EL (cell line): Measurements from ENCODE around the gene ADAMTS13.

Experiments used
- DNase-seq: peaks from one replicate; pipeline ENCODE4 v3.0.0-alpha.2; 2016

Gene ADAMTS13

GRCh38 chr9:133492061-133493021, 70.2 kb downstream of the ADAMTS13 start:
- no peak for DNase-seq

GRCh38 chr9:133493428-133493827, 71.3 kb downstream of the ADAMTS13 start:
- DNase-seq = no peak

GRCh38 chr9:133493845-133494540, 71.8 kb downstream of the ADAMTS13 start:
- no peak for DNase-seq

GRCh38 chr9:133494636-133495326, 72.6 kb downstream of the ADAMTS13 start:
- no peak for DNase-seq

GRCh38 chr9:133495327-133496293, 73.4 kb downstream of the ADAMTS13 start:
- no peak for DNase-seq

GRCh38 chr9:133496861-133497842, 75.0 kb downstream of the ADAMTS13 start:
- DNase-seq = no peak

GRCh38 chr9:133499132-133499891, 77.1 kb downstream of the ADAMTS13 start:
- DNase-seq = no peak

GRCh38 chr9:133499892-133500270, 77.7 kb downstream of the ADAMTS13 start:
- no peak for DNase-seq

- no peak for DNase-seq
Measured at GRCh38 chr9:133502112-133502511, 79.9 kb downstream of the ADAMTS13 start.

GRCh38 chr9:133505186-133505830, 83.1 kb downstream of the ADAMTS13 start:
- DNase-seq = peak; percentile 18

GRCh38 chr9:133505901-133506652, 83.9 kb downstream of the ADAMTS13 start:
- DNase-seq = peak; percentile 25

GRCh38 chr9:133506653-133507038, 84.5 kb downstream of the ADAMTS13 start:
- peak; percentile 95 for DNase-seq

GRCh38 chr9:133507246-133507965, 85.2 kb downstream of the ADAMTS13 start:
- DNase-seq = no peak

- DNase-seq = no peak
Measured at GRCh38 chr9:133508046-133508445, 85.9 kb downstream of the ADAMTS13 start.
